ENCODE measurements around the gene FMC1.

The FMC1 gene

DNA sequence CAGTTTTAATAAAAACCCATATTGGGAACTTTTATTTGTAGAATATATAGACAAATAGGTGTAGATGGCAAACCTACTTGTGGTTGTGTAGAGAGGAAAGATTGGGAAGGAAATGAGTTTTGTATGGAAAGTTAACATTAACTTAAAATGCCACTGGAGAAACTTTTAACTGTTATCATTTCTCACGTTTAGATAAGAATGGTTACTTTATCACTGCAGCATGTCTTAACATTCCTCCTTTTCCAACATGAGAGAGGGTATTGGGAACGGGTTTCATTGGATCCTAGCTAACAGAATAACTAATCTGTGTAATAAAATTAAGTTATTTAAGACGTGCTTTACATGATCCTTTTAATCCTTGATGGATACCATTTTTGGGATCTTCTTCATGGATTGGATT, 20.4 kb downstream of the FMC1 start:
- Histone ChIP-seq H3K27me3 (ENCODE audit: control insufficient read depth in 1 of 2, insufficient read depth in 2 of 2, low read length in 2 of 2) (no peaks in the 10 kb centered on the region), H3K9ac (ENCODE audit: low read length) (peak overlapping the region; percentile 96), H3K27ac (ENCODE audit: low read depth, low read length) (peak overlapping the region; percentile 20), H3K36me3 (ENCODE audit: insufficient read depth, low read length) (peaks cover 7% of the 10 kb centered on the region), H3K4me1 (ENCODE audit: insufficient read depth, low read length) (peaks cover 37% of the 10 kb centered on the region), H3K9me3 (ENCODE audit: low read length) (no peaks in the 10 kb centered on the region), H3K4me3 (ENCODE audit: low read depth in 1 of 2, low read length in 2 of 2) (peak overlapping the region; percentile 93 to 95)

GRCh38 chr7:139362302-139362701, 21.2 kb downstream of the FMC1 start:
- H3K27ac ChIP-seq (ENCODE audit: low read depth, low read length), result no peak overlapping the region
- H3K36me3 ChIP-seq (ENCODE audit: insufficient read depth, low read length), result peaks cover 8% of the 10 kb centered on the region
- no peak overlapping the region for H3K9ac ChIP-seq (ENCODE audit: low read length)
- peaks cover 38% of the 10 kb centered on the region for H3K4me1 ChIP-seq (ENCODE audit: insufficient read depth, low read length)
- H3K4me3 ChIP-seq (ENCODE audit: low read depth in 1 of 2, low read length in 2 of 2), result no peak overlapping the region
- H3K27me3 ChIP-seq (ENCODE audit: control insufficient read depth in 1 of 2, insufficient read depth in 2 of 2, low read length in 2 of 2), result no peaks in the 10 kb centered on the region
- H3K9me3 ChIP-seq (ENCODE audit: low read length), result no peaks in the 10 kb centered on the region

DNA sequence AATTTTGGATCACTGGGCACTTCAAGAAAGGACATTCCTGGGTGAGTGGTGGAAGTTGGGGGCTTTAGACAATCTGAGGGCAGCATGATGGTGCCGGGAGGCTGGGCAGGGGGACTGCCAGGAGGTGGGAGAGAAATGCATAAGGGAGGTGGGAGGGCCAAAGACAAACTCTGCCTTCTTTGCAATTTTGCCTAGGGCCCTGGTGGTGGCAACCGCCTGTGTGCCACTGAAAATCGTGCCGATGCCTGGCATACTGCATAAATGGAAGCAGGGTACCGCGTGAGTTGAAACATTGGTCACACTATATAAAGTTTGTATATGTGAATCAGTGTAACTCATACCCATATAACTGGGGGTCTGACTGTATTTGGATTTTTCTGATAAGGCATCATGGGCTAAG, 21.8 kb downstream of the FMC1 start:
- no peak overlapping the region for H3K27ac ChIP-seq (ENCODE audit: low read depth, low read length)
- H3K36me3 ChIP-seq (ENCODE audit: insufficient read depth, low read length), result peaks cover 8% of the 10 kb centered on the region
- H3K9me3 ChIP-seq (ENCODE audit: low read length), result no peaks in the 10 kb centered on the region
- H3K4me3 ChIP-seq (ENCODE audit: low read depth in 1 of 2, low read length in 2 of 2), result no peak overlapping the region
- no peaks in the 10 kb centered on the region for H3K27me3 ChIP-seq (ENCODE audit: control insufficient read depth in 1 of 2, insufficient read depth in 2 of 2, low read length in 2 of 2)
- H3K9ac ChIP-seq (ENCODE audit: low read length), result no peak overlapping the region
- peaks cover 43% of the 10 kb centered on the region for H3K4me1 ChIP-seq (ENCODE audit: insufficient read depth, low read length)

GRCh38 chr7:139365336-139365735, 24.2 kb downstream of the FMC1 start:
- no peak overlapping the region for H3K4me3 ChIP-seq (ENCODE audit: low read depth in 1 of 2, low read length in 2 of 2)
- peaks cover 60% of the 10 kb centered on the region for H3K4me1 ChIP-seq (ENCODE audit: insufficient read depth, low read length)
- H3K36me3 ChIP-seq (ENCODE audit: insufficient read depth, low read length), result peaks cover 8% of the 10 kb centered on the region
- H3K9ac ChIP-seq (ENCODE audit: low read length), result no peak overlapping the region
- no peaks in the 10 kb centered on the region for H3K9me3 ChIP-seq (ENCODE audit: low read length)
- no peaks in the 10 kb centered on the region for H3K27me3 ChIP-seq (ENCODE audit: control insufficient read depth in 1 of 2, insufficient read depth in 2 of 2, low read length in 2 of 2)
- no peak overlapping the region for H3K27ac ChIP-seq (ENCODE audit: low read depth, low read length)

DNA sequence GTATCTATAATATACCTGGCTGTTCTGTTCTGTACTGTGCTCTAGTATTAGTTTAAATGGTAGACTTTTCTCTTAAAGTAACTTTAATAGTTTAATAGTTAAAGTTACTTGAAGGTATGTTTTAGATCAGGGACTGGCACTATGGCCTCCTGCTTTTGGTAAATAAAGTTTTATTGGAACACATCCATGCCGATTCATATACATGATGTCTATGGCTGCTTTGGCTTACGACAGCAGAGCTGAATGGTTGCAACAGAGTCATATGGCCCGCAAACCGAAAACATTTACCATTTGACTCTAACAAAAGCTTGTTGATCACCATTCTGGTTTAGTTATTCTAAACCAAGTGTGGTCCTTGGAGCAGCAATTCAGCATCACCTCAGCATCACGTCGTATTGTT, 25.3 kb downstream of the FMC1 start:
- H3K27ac ChIP-seq (ENCODE audit: low read depth, low read length), result no peak overlapping the region
- no peak overlapping the region for H3K4me3 ChIP-seq (ENCODE audit: low read depth in 1 of 2, low read length in 2 of 2)
- H3K9me3 ChIP-seq (ENCODE audit: low read length), result no peaks in the 10 kb centered on the region
- peaks cover 8% of the 10 kb centered on the region for H3K36me3 ChIP-seq (ENCODE audit: insufficient read depth, low read length)
- H3K4me1 ChIP-seq (ENCODE audit: insufficient read depth, low read length), result peaks cover 63% of the 10 kb centered on the region
- H3K9ac ChIP-seq (ENCODE audit: low read length), result no peak overlapping the region
- no peaks in the 10 kb centered on the region for H3K27me3 ChIP-seq (ENCODE audit: control insufficient read depth in 1 of 2, insufficient read depth in 2 of 2, low read length in 2 of 2)

DNA sequence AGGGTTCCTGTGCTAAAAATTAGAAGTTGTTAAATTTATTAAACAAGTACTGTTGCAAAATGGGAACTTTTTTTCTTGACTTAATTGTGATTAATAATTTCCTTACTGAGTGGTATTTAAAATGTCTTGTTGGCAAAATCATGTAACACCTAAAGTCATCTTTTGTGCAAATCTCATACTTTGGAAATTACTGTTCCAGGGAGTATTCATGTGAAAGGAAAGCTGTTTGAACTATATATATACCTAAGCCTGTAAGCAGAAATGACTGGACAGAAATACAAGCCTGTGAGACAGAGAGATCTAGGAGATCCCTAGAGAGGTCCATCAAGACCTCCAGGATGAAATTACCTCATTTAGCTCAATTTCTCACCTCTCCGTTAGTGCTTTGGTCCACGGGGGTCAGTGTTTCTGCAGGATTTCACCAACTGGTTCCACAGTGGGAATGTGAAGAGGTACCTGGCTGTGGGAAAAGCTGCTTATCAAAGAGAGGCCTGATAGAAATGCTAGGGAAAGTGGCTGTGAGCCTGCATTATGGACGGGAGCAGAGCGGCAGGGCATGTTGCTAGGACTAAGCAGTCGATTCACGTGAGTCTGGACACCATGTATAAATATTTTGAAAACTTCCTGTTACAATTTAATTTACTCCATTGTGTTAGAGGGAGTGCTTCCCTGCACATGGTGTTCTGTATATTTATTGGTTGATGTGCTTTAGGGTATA, 26.5 kb downstream of the FMC1 start:
- peaks cover 8% of the 10 kb centered on the region for H3K36me3 ChIP-seq (ENCODE audit: insufficient read depth, low read length)
- no peak overlapping the region for H3K4me3 ChIP-seq (ENCODE audit: low read depth in 1 of 2, low read length in 2 of 2)
- H3K27me3 ChIP-seq (ENCODE audit: control insufficient read depth in 1 of 2, insufficient read depth in 2 of 2, low read length in 2 of 2), result no peaks in the 10 kb centered on the region
- peaks cover 53% of the 10 kb centered on the region for H3K4me1 ChIP-seq (ENCODE audit: insufficient read depth, low read length)
- H3K27ac ChIP-seq (ENCODE audit: low read depth, low read length), result no peak overlapping the region
- no peaks in the 10 kb centered on the region for H3K9me3 ChIP-seq (ENCODE audit: low read length)
- no peak overlapping the region for H3K9ac ChIP-seq (ENCODE audit: low read length)

DNA sequence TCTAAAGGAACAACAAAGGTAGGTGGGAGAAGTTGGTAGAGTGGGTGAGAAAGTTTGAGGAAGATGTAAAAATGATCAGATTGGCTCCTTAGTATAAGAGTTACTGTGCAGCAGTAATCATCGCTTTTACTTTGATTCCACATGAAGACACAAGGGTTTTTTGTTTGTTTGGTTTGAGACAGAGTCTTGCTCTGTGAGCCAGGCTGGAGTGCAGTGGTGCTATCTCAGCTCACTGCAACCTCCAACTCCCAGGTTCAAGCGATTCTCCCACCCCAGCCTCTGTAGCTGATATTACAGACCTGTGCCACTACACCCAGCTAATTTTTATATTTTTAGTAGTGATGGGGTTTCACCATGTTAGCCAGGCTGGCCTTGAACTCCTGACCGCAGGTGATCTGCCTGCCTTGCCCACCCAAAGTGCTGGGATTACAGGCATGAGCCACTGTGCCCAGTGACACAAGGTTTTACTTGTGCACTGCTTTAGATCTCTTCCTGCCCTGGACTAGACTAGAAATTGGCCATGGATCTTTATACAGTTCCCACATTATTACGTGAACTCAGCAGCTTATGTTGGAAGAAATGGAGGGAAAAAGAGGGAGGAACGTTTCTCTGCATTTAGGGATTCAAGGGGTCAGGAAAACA, 29.3 kb downstream of the FMC1 start:
- Histone ChIP-seq H3K9ac (ENCODE audit: low read length) (no peak overlapping the region), H3K9me3 (ENCODE audit: low read length) (no peaks in the 10 kb centered on the region), H3K4me1 (ENCODE audit: insufficient read depth, low read length) (peaks cover 42% of the 10 kb centered on the region), H3K36me3 (ENCODE audit: insufficient read depth, low read length) (peaks cover 8% of the 10 kb centered on the region), H3K4me3 (ENCODE audit: low read depth in 1 of 2, low read length in 2 of 2) (no peak overlapping the region), H3K27ac (ENCODE audit: low read depth, low read length) (no peak overlapping the region), H3K27me3 (ENCODE audit: control insufficient read depth in 1 of 2, insufficient read depth in 2 of 2, low read length in 2 of 2) (no peaks in the 10 kb centered on the region)

DNA sequence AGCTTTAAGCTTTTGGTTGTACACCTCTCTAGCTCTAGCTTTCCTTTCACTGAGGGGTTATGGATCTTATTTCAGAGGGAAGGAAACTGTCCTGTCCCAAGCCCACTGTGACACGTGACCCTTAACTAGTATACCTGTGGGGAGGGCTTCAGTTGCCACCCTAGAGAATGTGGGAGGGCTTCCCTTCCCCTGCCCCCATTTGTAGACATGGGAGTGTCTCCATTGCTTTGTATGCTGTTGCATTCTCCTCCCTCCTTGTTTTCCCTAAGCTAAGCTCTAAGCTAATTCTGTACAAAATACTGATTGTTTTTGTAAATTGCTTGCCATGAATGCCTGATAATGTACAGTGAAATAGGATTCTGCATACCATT, 29.8 kb downstream of the FMC1 start:
- no peaks in the 10 kb centered on the region for H3K9me3 ChIP-seq (ENCODE audit: low read length)
- peaks cover 37% of the 10 kb centered on the region for H3K4me1 ChIP-seq (ENCODE audit: insufficient read depth, low read length)
- H3K9ac ChIP-seq (ENCODE audit: low read length), result no peak overlapping the region
- H3K27ac ChIP-seq (ENCODE audit: low read depth, low read length), result no peak overlapping the region
- H3K36me3 ChIP-seq (ENCODE audit: insufficient read depth, low read length), result peaks cover 7% of the 10 kb centered on the region
- H3K4me3 ChIP-seq (ENCODE audit: low read depth in 1 of 2, low read length in 2 of 2), result no peak overlapping the region
- H3K27me3 ChIP-seq (ENCODE audit: control insufficient read depth in 1 of 2, insufficient read depth in 2 of 2, low read length in 2 of 2), result no peaks in the 10 kb centered on the region

GRCh38 chr7:139374246-139374645, 33.1 kb downstream of the FMC1 start:
- Histone ChIP-seq H3K27ac (ENCODE audit: low read depth, low read length) (no peak overlapping the region), H3K4me3 (ENCODE audit: low read depth in 1 of 2, low read length in 2 of 2) (no peak overlapping the region), H3K4me1 (ENCODE audit: insufficient read depth, low read length) (peaks cover 18% of the 10 kb centered on the region), H3K27me3 (ENCODE audit: control insufficient read depth in 1 of 2, insufficient read depth in 2 of 2, low read length in 2 of 2) (no peaks in the 10 kb centered on the region), H3K9me3 (ENCODE audit: low read length) (no peaks in the 10 kb centered on the region), H3K36me3 (ENCODE audit: insufficient read depth, low read length) (peaks cover 19% of the 10 kb centered on the region), H3K9ac (ENCODE audit: low read length) (no peak overlapping the region)

GRCh38 chr7:139382439-139382838, 41.3 kb downstream of the FMC1 start:
- H3K36me3 ChIP-seq (ENCODE audit: insufficient read depth, low read length), result peaks cover 24% of the 10 kb centered on the region

DNA sequence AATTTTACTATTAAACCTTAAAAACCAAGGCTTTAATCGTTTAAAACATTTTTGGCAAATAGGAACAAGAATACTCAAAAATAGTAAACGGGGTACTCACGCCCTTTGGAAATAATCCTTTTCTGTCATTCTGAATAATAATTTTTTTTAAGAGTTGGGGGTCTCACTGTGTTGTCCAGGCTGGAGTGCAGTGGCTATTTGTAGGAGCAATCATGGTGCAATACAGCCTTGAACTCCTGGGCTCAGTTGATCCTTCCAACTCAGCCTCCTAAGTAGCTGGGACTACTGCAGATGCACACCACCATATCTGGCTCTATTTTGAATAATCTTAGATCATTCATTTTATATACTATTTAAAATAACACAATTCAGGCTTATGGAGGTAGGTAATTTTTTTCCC, 43.5 kb downstream of the FMC1 start:
- Histone ChIP-seq H3K27ac (ENCODE audit: low read depth, low read length) (no peak overlapping the region), H3K9me3 (ENCODE audit: low read length) (no peaks in the 10 kb centered on the region), H3K36me3 (ENCODE audit: insufficient read depth, low read length) (peaks cover 11% of the 10 kb centered on the region), H3K9ac (ENCODE audit: low read length) (no peak overlapping the region), H3K27me3 (ENCODE audit: control insufficient read depth in 1 of 2, insufficient read depth in 2 of 2, low read length in 2 of 2) (no peaks in the 10 kb centered on the region), H3K4me1 (ENCODE audit: insufficient read depth, low read length) (no peaks in the 10 kb centered on the region), H3K4me3 (ENCODE audit: low read depth in 1 of 2, low read length in 2 of 2) (no peak overlapping the region)

More at GRCh38 chr7:139382439-139382838, 41.3 kb downstream of the FMC1 start:
- Histone ChIP-seq H3K9me3 (ENCODE audit: low read length) (no peaks in the 10 kb centered on the region), H3K27me3 (ENCODE audit: control insufficient read depth in 1 of 2, insufficient read depth in 2 of 2, low read length in 2 of 2) (no peaks in the 10 kb centered on the region), H3K4me1 (ENCODE audit: insufficient read depth, low read length) (no peaks in the 10 kb centered on the region), H3K27ac (ENCODE audit: low read depth, low read length) (no peak overlapping the region), H3K4me3 (ENCODE audit: low read depth in 1 of 2, low read length in 2 of 2) (no peak overlapping the region), H3K9ac (ENCODE audit: low read length) (no peak overlapping the region)

- Histone ChIP-seq H3K4me1 (ENCODE audit: insufficient read depth, low read length) (no peaks in the 10 kb centered on the region), H3K36me3 (ENCODE audit: insufficient read depth, low read length) (peaks cover 14% of the 10 kb centered on the region), H3K27ac (ENCODE audit: low read depth, low read length) (no peak overlapping the region), H3K4me3 (ENCODE audit: low read depth in 1 of 2, low read length in 2 of 2) (no peak overlapping the region), H3K27me3 (ENCODE audit: control insufficient read depth in 1 of 2, insufficient read depth in 2 of 2, low read length in 2 of 2) (no peaks in the 10 kb centered on the region), H3K9ac (ENCODE audit: low read length) (no peak overlapping the region), H3K9me3 (ENCODE audit: low read length) (no peaks in the 10 kb centered on the region)
Observed at GRCh38 chr7:139387594-139387993, 46.5 kb downstream of the FMC1 start.
